ENCODE results near the gene MAPK1. TPM values are rescaled to one million over a fixed set of nuclear protein-coding genes. Genes with fewer than 3 reads are reported as not detected.
"Not testable (repeated sequence)": the region's sequence is repeated elsewhere in the genome, so short reads cannot be mapped to it uniquely, and the experiment has no call there.

The MAPK1 gene
- total and polyA plus RNA-seq, 8 donors, result 89.8 to 171 (median 104) TPM

DNA sequence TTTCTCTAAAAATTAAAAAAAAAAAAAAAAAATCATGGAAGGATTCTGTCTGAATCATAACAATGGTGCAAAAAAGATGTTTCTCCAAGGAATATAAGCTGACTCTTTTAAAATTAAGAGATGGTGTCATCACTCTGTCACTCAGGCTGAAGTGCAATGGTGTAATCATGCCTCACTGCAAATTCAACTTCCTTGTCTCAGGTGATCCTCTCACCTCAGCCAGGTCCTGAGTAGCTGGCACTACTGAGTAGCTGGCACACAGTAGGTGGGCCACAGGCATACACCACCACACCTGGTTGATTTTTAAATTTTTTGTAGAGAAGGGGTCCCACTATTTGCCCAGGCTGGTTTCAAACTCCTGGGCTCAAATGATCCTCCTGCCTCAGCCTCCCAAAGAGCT is 77.1 kb downstream of the MAPK1 start:
- intact Hi-C loops (cut with DNase I), result no loop called here
- DNase-seq (no peak), ATAC-seq (no peak)
- Histone ChIP-seq H3K4me1 (no peaks in the 10 kb centered on the region), H3K4me3 (no peak overlapping the region), H3K9me3 (no peaks in the 10 kb centered on the region), H3K36me3 (peaks cover 0 to 72% of the 10 kb centered on the region in 2 donors), H3K27ac (no peak overlapping the region), H3K27me3 (no peaks in the 10 kb centered on the region)
- TF ChIP-seq, protein P1, sequence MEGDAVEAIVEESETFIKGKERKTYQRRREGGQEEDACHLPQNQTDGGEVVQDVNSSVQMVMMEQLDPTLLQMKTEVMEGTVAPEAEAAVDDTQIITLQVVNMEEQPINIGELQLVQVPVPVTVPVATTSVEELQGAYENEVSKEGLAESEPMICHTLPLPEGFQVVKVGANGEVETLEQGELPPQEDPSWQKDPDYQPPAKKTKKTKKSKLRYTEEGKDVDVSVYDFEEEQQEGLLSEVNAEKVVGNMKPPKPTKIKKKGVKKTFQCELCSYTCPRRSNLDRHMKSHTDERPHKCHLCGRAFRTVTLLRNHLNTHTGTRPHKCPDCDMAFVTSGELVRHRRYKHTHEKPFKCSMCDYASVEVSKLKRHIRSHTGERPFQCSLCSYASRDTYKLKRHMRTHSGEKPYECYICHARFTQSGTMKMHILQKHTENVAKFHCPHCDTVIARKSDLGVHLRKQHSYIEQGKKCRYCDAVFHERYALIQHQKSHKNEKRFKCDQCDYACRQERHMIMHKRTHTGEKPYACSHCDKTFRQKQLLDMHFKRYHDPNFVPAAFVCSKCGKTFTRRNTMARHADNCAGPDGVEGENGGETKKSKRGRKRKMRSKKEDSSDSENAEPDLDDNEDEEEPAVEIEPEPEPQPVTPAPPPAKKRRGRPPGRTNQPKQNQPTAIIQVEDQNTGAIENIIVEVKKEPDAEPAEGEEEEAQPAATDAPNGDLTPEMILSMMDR (IDR thresholded peaks at IDR 0.05), result no peak

DNA sequence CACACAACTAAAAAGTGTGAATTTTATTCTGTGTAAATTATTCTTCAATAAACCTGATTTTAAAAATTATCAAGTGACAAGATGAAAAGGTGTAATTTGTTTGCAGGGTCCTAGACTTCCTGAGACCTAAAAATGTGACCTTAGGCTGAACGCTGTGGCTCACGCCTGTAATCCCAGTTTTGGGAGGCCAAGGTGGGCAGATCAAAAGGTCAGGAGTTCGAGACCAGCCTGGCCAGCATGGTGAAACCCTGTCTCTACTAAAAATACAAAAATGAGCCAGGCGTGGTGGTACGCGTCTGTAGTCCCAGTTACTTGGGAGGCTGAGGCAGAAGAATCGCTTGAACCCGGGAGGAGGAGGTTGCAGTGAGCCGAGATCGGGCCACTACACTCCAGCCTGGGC is 79.9 kb downstream of the MAPK1 start:
- DNase-seq, H3K9me3 ChIP-seq, ATAC-seq, H3K4me3 ChIP-seq, H3K27me3 ChIP-seq, H3K27ac ChIP-seq, H3K4me1 ChIP-seq: not testable (repeated sequence)
- peaks cover 0 to 74% of the 10 kb centered on the region in 2 donors for H3K36me3 ChIP-seq
- intact Hi-C loops (cut with DNase I), result loop anchor here in 1 of 2 donors (10.0 kb wide), 1 partner anchor 77 kb away; the partner anchor contains the start of gene MAPK1

DNA sequence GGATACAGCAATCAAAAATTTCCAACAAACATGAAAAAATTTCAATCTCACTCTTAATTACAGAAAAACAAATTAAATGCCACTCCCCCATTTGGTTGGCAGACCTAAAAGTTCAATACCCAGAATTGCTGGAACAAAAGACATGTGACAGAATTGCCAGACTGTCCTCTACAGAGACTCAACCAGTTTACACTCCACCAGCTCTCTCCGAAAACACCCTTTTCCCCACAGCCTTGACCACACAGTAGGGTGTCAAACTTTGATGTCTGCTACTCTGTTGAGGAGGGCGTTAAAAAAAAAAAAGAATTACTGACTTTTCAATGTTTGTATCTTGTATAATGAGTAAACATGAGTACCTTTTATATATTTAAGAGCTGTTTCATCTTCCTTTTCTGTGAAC is 87.2 kb downstream of the MAPK1 start:
- ATAC-seq (no peak), DNase-seq (no peak)
- intact Hi-C loops (cut with DNase I), result loop anchor here in 1 of 2 donors (10.0 kb wide), 1 partner anchor 85 kb away; the partner anchor contains the start of gene MAPK1
- H3K27ac ChIP-seq, result no peak overlapping the region
- H3K4me3 ChIP-seq, result no peak overlapping the region
- TF ChIP-seq, protein P1 (IDR thresholded peaks at IDR 0.05), result no peak
- H3K36me3 ChIP-seq, result peaks cover 0 to 62% of the 10 kb centered on the region in 2 donors
- H3K27me3 ChIP-seq, result no peaks in the 10 kb centered on the region
- peaks cover 0 to 4% of the 10 kb centered on the region in 2 donors for H3K4me1 ChIP-seq
- no peaks in the 10 kb centered on the region for H3K9me3 ChIP-seq

DNA sequence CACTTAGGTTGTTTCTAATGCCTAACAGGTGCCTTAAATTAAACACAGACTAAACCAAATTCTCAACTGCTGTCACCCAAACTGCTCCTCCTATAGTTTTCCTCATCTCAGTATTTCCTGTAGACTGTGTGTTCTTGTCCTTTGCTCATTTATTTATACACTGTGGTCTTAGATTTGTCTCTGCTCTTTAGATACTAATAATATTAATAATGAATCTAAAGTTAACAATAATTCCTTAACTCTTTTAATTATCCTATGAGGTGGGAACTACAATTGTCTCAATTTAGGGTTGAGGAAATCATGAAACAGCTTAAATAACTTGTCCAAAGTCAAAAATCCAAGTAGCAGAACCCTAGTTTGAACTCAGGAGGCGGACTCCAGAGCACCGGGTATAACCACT is 88.0 kb downstream of the MAPK1 start:
- no peaks in the 10 kb centered on the region for H3K27me3 ChIP-seq
- no peak for DNase-seq
- no peak overlapping the region for H3K27ac ChIP-seq
- TF ChIP-seq, protein P1 (IDR thresholded peaks at IDR 0.05), result no peak
- intact Hi-C loops (cut with DNase I), result no loop called here
- ATAC-seq, result no peak
- peaks cover 0 to 54% of the 10 kb centered on the region in 2 donors for H3K36me3 ChIP-seq
- H3K9me3 ChIP-seq, result no peaks in the 10 kb centered on the region
- peaks cover 0 to 6% of the 10 kb centered on the region in 2 donors for H3K4me1 ChIP-seq
- no peak overlapping the region for H3K4me3 ChIP-seq

DNA sequence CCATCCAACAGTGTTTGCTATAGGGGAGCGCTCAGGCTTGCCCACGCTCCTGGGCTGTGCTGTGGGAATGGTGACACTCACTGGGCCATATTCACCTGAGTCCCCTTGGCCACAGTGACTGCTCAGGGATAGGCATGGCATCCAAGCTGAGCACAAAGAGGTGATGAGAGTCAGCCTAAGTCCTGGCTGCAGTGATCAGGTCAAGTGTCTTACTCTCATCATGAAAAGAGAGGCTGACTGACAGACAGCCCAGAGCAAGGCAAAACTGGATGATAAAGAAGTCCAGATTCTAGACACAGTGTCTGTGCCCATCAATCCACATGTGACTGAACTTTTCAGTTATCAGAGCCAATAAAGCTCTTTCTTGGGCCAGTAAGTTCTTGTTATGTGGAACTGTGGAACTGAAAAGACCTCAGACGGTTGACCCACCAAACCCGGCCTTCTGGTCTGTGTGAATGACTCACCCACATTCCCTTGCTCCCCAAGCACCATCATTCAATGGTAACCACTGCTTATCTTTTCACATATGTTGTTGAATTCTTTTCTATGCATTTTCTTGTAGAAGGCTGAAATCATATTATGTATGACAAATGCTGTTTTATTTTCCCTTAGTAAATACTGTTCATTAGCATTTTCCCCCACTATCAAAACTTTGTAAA is 88.6 kb downstream of the MAPK1 start:
- intact Hi-C loops (cut with DNase I), result no loop called here
- DNase-seq (no peak), ATAC-seq (no peak)
- Histone ChIP-seq H3K4me3 (no peak overlapping the region), H3K36me3 (peaks cover 0 to 48% of the 10 kb centered on the region in 2 donors), H3K27me3 (no peaks in the 10 kb centered on the region), H3K4me1 (peaks cover 0 to 6% of the 10 kb centered on the region in 2 donors), H3K9me3 (no peaks in the 10 kb centered on the region), H3K27ac (no peak overlapping the region)
- TF ChIP-seq, protein P1 (IDR thresholded peaks at IDR 0.05), result no peak

DNA sequence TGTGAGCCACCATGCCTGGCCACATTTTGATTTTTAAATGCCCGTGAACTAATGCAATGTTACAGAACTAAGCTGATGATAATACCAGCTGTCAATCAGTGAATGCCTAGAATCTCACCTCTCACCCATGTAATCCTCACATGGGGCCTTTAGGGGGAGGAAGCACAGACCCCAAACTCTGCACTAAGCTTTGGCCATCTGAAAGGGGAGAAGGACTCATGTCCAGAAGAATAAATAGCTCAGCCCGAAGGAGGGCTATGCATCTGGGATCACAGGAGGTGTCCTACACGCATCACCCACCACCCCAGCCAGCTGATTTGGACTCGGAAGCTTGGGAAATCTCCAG is 95.8 kb downstream of the MAPK1 start:
- Histone ChIP-seq H3K9me3 (no peaks in the 10 kb centered on the region), H3K4me3 (no peak overlapping the region), H3K36me3 (peaks cover 2 to 64% of the 10 kb centered on the region in 2 donors), H3K27me3 (no peaks in the 10 kb centered on the region), H3K4me1 (peaks cover 0 to 24% of the 10 kb centered on the region in 2 donors), H3K27ac (no peak overlapping the region)
- TF ChIP-seq, protein P1 (IDR thresholded peaks at IDR 0.05), result no peak
- ATAC-seq (no peak), DNase-seq (no peak)
- intact Hi-C loops (cut with DNase I), result no loop called here

Measured in left lung (tissue), 10 donors.